RCC 7860 (cell line): ENCODE data around the gene ETS1.

Experiments used
- DNase-seq: peaks from one replicate; pipeline ENCODE4 v3.0.0-alpha.2; 2015; ENCODE audit warnings: low spot score
- FAIRE-seq: peaks from 2 replicates; lab custom pipeline; 2012; peaks lifted over from hg19 to GRCh38; lab: Jason Lieb, UNC

Gene ETS1

GRCh38 chr11:128595221-128595620 lies 7.9 kb upstream of the ETS1 start:
- no peak for FAIRE-seq
- no peak for DNase-seq

DNA sequence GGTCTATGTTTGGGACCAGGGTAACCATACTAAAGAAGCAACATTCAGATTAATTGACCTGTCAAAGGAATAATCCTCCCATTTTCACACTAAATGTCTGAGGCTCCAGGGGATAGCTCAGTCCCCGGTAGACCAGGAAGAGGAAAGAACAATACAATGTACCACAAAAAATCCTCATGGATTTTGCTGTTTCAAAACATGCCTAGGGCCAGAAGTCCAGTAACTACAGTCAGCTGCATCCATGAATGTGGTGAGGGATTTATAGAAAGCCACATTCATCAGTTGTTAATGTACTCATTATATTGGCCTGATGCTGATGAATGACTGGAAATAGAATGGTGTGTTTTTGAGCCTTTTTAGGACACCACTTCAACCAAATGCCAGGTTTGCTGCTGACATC lies 6.9 kb upstream of the ETS1 start:
- DNase-seq (no peak), FAIRE-seq (no peak)

DNA sequence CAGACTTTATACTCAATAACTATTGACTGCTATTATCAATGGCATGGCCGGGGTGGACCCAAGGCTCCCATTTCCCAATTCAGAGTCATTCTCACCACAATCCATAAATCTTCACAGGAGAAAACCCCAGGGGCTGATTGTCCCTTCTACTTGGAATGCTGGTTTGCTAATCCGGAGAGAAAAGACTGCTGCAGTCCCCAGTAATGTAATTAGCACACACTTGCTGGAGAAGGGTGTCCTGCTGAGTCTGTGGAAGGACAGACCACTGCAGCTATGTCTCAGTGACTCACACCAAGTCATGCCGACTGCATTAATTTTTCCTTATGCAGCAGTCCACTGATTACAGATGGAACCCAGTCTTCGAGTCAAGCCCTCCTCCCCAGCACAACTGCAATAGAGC lies 5.9 kb upstream of the ETS1 start:
- DNase-seq: peak; percentile 37

GRCh38 chr11:128592454-128592853 lies 5.1 kb upstream of the ETS1 start:
- FAIRE-seq (no peak), DNase-seq (no peak)

More for the DNA sequence above, 5.9 kb upstream of the ETS1 start:
- peak; percentile 45 for FAIRE-seq

DNA sequence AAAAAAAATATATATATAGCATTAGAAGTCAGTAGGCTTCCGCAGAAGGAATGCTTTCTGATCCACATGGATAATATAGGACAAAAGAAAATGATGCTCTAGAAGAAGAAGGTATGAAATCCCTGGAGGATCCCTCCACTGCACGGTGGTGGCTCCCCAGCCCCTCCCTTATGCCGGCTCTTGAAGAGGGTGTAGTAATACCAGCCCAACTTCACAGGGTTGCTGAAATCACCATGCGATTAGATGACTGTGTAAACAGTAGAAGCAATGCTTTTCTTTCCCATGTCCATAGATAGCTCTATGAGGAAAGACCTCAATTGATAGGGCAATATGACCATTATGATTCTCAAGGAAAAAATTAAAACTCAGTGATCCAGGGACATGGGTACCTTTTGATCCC lies 3.2 kb upstream of the ETS1 start:
- no peak for FAIRE-seq

GRCh38 chr11:128589998-128590397 lies 2.6 kb upstream of the ETS1 start:
- no peak for DNase-seq
- no peak for FAIRE-seq

More for the DNA sequence above, 3.2 kb upstream of the ETS1 start:
- no peak for DNase-seq

DNA sequence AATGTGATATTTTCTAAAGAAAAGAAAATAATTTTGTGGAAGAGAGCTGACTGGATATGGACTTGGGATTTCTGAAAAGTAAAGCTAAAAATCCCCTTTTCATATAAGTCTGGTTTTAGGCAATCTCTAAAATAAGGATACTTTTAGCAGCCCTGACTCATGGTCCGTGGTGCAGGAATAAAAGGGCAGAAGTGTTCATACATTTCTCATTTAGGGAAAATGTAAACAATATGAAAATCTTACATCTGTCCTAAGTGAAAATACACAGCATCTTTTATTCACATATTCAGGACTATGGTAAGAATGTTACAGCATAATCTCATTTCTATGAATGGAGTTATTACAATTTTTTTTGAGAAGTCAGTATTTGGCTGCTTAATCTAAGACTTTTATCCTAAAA lies 735 bp upstream of the ETS1 start:
- FAIRE-seq (no peak), DNase-seq (no peak)

GRCh38 chr11:128586689-128587088 lies 669 bp downstream of the ETS1 start:
- FAIRE-seq (no peak), DNase-seq (no peak)

DNA sequence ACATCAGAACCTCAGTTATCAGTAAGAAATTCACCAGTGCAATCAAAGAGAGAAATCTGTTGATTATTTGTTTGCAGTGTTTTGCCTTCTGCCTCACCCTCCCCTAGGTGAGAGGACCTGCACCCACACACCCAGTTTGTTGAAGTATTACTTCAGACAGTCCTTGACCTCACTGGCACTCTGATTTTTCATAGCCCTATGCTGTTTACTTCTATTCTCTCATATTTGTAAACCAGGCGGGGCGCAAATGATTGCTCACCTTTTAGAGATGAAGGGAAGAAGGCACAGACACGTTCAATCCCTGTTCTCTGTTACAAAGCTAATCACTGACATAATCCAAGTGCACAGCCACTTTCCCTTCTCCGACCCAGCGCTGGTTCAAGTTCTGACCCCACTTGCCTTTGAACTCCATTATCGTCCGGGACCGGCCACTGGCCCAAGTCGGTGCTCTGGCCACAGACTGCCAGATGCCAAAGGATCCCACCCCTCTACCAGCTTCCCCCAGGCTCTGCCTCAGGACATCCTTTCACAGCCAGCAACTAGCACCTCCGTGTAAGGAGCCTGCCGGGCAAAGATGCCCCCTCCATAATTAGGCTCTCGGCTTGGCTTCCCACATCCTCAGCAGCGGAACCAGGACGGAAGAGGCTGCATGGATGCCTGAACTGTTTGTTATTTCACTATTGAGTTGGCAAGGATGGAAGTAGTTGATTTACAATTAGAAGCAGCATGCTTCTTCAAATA lies 1.7 kb downstream of the ETS1 start:
- DNase-seq (no peak), FAIRE-seq (no peak)

GRCh38 chr11:128584253-128584652 lies 3.1 kb downstream of the ETS1 start:
- DNase-seq: no peak
- FAIRE-seq: no peak

DNA sequence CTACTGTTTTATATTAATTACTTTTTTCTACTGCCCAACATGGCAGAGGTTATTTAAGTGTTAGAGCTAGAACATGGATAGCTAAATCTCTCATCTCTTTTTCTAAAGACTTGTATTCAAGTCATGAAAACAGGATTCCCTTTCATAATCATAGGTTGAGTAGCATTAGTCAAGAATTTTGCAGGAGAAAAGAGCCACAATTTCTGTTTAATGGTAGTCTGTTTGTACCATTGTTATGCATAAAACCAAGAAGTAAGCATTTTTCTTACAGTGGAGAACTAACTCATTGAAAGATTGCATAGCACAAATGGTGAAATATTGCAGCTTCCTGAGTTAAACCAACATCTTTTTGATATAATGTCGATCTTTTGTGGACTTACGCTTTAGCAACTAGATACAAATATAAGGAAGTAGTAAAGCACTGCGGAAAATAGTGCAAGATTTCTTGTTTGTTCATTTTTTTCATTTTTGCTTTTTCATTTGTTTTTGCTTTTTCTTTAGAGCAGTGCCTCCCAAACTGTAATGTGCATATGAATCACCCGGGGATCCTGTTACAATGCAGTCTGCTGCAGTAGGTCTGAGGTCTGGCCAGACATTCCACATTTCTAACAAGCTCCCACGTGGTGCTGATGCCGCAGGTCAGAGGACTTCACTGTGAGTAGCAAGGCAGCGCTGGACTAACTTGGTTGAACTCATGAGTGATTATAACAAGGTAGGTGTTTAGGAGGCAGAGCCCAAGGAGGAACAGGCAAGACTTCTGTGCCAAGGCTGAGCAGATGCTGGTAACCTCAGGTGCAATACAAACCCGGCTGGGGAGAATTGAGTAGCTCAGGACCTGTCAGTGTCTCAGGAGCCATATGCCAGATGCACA lies 4.6 kb downstream of the ETS1 start:
- peak; percentile 49 for FAIRE-seq
- peak; percentile 48 for DNase-seq

GRCh38 chr11:128581561-128582272 lies 5.6 kb downstream of the ETS1 start:
- FAIRE-seq: no peak
- no peak for DNase-seq

DNA sequence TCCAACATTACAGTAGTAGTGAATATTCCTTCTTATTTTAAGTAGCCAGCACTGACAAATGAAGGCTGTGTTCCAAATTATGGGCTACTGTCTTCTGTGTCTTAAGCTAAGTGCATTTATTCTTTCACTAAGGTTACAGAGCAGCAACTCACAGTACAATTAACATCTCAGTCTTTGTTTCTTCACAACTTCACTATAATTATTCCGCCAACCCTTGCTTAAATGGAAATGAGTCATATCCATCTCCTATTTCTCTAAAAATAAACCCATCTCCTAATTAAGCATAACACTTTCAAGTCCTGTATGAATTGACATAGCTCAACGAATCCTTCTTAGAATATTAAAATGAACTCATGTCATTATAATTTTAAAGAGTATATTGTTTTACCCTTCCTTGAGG lies 6.7 kb downstream of the ETS1 start:
- FAIRE-seq (no peak), DNase-seq (no peak)

DNA sequence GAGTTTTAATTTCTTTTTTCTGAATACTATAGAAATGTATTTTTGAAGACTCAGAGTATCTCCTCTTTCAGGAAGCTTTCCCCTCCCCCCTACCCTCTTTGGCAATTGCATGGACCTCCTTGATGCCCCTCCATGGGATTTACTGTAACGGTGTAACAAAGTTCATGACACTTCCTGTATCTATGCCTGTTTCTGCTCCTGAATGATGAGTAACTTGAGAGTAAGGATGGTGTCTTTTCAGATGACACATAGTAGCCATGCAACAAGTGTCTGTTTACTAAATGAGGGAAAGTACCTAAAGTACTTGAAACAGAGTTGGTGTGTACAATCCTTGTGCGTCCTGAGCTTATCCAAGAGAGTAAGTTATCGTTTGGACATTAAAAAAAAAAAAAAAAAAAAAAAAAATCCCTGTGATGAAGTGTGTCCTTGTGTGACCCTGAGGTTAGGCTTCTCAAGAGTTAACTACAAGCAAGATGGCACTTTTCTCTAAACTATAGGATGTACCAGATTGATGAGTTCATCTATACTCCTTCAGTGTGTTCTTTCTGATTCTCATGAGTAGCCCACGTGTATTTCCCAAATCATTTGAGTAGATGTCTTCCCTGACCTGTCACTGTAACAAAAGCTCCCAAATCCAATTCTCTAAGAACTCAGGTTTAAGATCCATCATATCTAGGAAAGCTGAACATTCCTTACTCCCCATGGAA lies 7.4 kb downstream of the ETS1 start:
- FAIRE-seq: no peak
- peak; percentile 69 for DNase-seq

DNA sequence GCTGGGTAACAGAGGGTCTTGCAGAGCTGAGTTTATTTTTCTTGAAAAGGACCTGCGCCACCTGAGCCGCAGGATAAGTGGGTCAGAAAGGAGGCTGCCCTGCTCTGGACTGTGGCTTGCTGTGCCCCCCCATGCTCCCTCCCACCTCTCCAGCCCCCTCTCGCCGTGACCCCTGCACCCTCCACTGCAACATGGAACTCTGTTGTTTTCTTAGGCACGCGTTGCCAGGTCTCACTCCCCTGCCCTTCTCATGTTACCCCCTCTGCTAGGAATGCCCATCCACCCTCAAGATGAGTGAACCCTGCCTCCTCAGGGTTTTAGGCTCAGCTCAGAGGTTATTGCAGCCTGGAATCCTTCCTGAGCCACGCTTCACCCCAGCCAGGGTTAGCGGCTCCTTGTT lies 10.8 kb downstream of the ETS1 start:
- DNase-seq (no peak), FAIRE-seq (no peak)

DNA sequence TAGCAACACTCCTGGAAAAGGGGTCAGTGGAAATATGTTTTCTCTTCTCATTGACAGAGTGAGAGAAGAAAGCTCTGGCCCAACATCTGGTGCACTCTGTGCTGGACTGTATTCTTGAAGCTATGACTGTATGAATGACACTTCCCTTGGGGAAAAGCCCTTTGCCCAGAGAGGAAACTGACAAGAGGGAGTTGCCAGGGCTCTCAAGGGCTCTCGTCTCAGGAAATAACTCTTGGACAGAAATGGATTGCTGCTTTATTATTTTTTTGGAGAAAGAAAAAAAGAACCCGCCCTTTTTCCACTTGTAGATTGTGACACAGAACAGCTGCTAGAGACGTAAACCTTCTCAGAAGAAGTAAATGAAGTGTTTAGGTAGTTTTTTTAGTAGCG lies 11.4 kb downstream of the ETS1 start:
- FAIRE-seq (no peak), DNase-seq (no peak)

- no peak for FAIRE-seq
These were observed 12.0 kb downstream of the ETS1 start for GRCh38 chr11:128575174-128575960.

GRCh38 chr11:128574576-128575011 lies 12.8 kb downstream of the ETS1 start:
- DNase-seq (peak; percentile 7), FAIRE-seq (peak; percentile 36)

More at GRCh38 chr11:128575174-128575960, 12.0 kb downstream of the ETS1 start:
- DNase-seq: no peak

DNA sequence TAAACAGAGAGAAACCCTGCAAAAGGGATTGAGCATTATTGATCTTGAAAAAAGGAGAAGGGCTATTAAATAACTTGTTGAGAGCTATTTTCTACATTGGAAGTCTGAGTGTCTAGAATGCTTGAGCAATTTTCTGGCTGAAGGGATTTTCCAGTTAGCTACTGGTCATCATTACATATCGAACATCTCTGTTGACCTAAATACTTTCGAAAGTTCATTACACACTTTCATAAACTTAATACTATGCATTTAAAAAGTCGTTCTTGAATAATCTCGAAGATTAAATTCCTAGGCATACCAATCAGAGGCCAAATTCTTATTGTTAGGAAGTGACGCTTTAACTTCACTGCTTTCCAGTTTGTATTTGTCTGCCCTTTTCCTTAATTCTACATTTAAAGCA lies 13.7 kb downstream of the ETS1 start:
- DNase-seq (no peak), FAIRE-seq (no peak)

DNA sequence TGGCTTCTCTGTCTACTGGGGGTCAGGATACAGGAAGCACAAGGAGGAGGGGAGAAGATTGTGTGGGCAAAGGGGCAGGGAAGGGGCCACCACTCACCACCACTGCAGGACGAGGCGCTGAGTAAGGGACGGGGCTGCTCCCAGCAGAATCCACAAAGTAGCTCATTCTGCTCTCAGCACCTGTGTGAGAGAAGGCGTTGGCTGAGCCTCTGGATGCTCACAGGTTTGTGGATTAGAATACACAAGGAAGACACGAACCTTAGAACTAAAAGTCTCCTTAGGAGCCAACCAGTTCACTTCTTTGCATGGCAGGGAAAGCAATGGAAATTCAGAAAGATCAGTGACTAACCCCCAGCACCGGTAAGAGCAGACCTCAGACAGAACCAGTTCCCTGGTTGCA lies 14.4 kb downstream of the ETS1 start:
- no peak for FAIRE-seq
- DNase-seq: no peak
